HepG2 (cell line): ENCODE measurements around the gene DAD1. TPM values are rescaled to one million over a fixed set of nuclear protein-coding genes. Genes with fewer than 3 reads are reported as not detected.

Experiments
- CENPBD1 ChIP-seq: sonication (generic); formaldehyde crosslinking; IDR thresholded peaks from 2 replicates; pipeline ENCODE4 v1.8.0; 2022; ENCODE audit warnings: missing genetic modification reagents, low read depth, mild to moderate bottlenecking, borderline replicate concordance
- CREB1 ChIP-seq, 2 experiments: fragments of 450-650 bp in 1 of 2; IDR thresholded peaks; 2 replicates each; pipeline ENCODE4 v1.6.1; 2016 to 2017; ENCODE audit warnings: control low read depth in 1 of 2, mild to moderate bottlenecking in 1 of 2, missing compliant biosample characterization in 1 of 2, missing genetic modification characterization in 1 of 2
- ERF ChIP-seq: IDR thresholded peaks from 2 replicates; pipeline ENCODE4 v1.6.1; 2018; ENCODE audit warnings: missing biosample characterization, missing genetic modification reagents
- FOXC1 ChIP-seq: sonication (generic); formaldehyde crosslinking; IDR thresholded peaks from 2 replicates; pipeline ENCODE4 v1.8.0; 2022; ENCODE audit warnings: mild to moderate bottlenecking, missing genetic modification reagents, borderline replicate concordance
- GATAD2A ChIP-seq: IDR thresholded peaks from 2 replicates; pipeline ENCODE4 v1.6.1; 2016
- HCFC1 ChIP-seq: fragments of 150-350 bp; IDR thresholded peaks from 2 replicates; pipeline ENCODE4 v1.6.1; 2014; ENCODE audit warnings: low read depth, low read length
- PAXIP1 ChIP-seq: sonication (generic); formaldehyde crosslinking; conservative IDR thresholded peaks from 2 replicates; pipeline ENCODE4 v1.4.0; 2020; ENCODE audit warnings: mild to moderate bottlenecking, missing genetic modification reagents, moderate library complexity
- SNAPC4 ChIP-seq: sonication (generic); formaldehyde crosslinking; IDR thresholded peaks from 2 replicates; pipeline ENCODE4 v1.4.0; 2020; ENCODE audit warnings: mild to moderate bottlenecking, missing genetic modification reagents
- SRF ChIP-seq: IDR thresholded peaks from 2 replicates; pipeline ENCODE4 v1.6.1; 2011; ENCODE audit warnings: mild to moderate bottlenecking, low read depth, low read length, moderate library complexity
- TRAFD1 ChIP-seq: sonication (generic); formaldehyde crosslinking; IDR thresholded peaks from 2 replicates; pipeline ENCODE4 v1.5.1; 2020; ENCODE audit warnings: missing genetic modification reagents, mild to moderate bottlenecking, borderline replicate concordance
- TRIM24 ChIP-seq: sonication (generic); formaldehyde crosslinking; IDR thresholded peaks from 2 replicates; pipeline ENCODE4 v1.8.0; 2022; ENCODE audit warnings: mild to moderate bottlenecking, missing genetic modification reagents
- ZNF121 ChIP-seq: sonication (generic); formaldehyde crosslinking; IDR thresholded peaks from 2 replicates; pipeline ENCODE4 v1.5.0; 2020; ENCODE audit warnings: mild to moderate bottlenecking, missing genetic modification reagents
- ZNF136 ChIP-seq: sonication (generic); formaldehyde crosslinking; IDR thresholded peaks from 2 replicates; pipeline ENCODE4 v1.8.1; 2022; ENCODE audit warnings: low read depth, mild to moderate bottlenecking, moderate library complexity, missing genetic modification reagents
- ZNF558 ChIP-seq: sonication (generic); formaldehyde crosslinking; IDR thresholded peaks from 2 replicates; pipeline ENCODE4 v1.9.0; 2022; ENCODE audit warnings: mild to moderate bottlenecking, missing genetic modification reagents, borderline replicate concordance
- ZNF747 ChIP-seq: sonication (generic); formaldehyde crosslinking; IDR thresholded peaks from 2 replicates; pipeline ENCODE4 v1.8.1; 2023; ENCODE audit warnings: missing genetic modification reagents, mild to moderate bottlenecking, borderline replicate concordance
- polyA plus RNA-seq, 8 experiments: library from polyadenylated mRNA; depleted of rRNA in 3 of 8; stranded (reverse) in 7 of 8; unstranded in 1 of 8; fragments of >200 nt; fragmentation: Illumina TruSeq in 4 of 8; extraction: Trizol in 4 of 8; gene quantifications; 2 replicates each; pipeline versions ENCODE4 v1.2.1 to v1.2.3, GENCODE V29; 2011 to 2016; ENCODE audit warnings: low read depth in 4 of 8, missing spikeins in 1 of 8, mixed read lengths in 1 of 8; ENCODE audit not compliant: insufficient read depth in 1 of 8
- total RNA-seq, 5 experiments: library from RNA; depleted of rRNA; stranded (reverse); fragments of >200 nt; fragmentation: Illumina TruSeq; extraction: Trizol; gene quantifications; 2 replicates each; pipeline ENCODE4 v1.2.3, GENCODE V29; 2016; ENCODE audit warnings: low read depth in 1 of 5

DAD1 gene
- total and polyA plus RNA-seq, 2 of the 13 experiments (the other 11 are each of a cell fraction or from before 2014, with no cell fraction given) = 558 to 626 TPM

DNA sequence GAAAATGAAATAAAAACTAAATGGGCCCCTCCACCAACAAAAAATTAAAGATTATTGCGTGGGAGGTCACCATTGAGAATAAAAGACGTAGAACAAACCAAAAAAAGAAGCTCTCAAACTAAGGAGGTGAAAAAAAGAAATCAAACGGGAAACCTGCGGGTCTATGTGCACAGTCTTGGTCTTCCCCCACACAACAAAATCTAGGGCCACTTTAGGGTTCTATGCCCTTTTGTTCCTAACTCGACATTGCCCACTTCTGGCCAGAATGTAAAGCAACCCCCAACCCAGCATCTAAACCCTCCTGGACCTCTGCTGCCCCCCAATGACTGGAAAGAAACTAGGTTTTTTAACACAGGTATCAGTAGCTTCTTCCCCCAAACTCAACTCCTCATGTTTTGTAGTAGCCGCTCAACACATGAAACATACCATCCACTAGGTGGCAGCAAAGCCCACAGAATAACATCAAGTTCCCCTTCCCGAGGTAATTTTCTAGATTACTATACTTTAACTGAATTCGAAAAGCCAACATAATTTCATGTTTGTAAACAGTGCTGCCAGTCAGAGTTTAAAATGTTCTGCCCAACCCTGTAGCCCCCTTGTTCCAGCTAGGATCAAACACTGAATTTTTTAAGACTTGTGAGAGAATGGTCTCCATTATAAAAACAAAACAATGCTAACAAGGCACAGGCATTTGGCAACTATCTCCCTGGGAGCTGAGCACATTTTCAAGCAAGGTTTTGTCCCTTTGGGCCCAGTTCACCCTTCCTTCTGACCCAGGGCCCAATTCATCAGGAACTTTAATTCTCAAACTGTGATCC, 18.7 kb downstream of the DAD1 start (continued):
- peak; percentile 53; the same call in 1 of the 2 replicates for TF ChIP-seq ERF
- peak; percentile 83; the same call in 1 of the 2 replicates for TF ChIP-seq ZNF558 (CRISPR knock-in tag)
- TF ChIP-seq TRAFD1 (CRISPR knock-in tag) = peak; percentile 98
- TF ChIP-seq ZNF136 (CRISPR knock-in tag) = peak; percentile 92
- TF ChIP-seq TRIM24 = no peak
- no peak for TF ChIP-seq ZNF121
- peak; percentile 68; the same call in 1 of the 2 replicates for TF ChIP-seq GATAD2A (CRISPR knock-in tag)
- TF ChIP-seq CENPBD1 (CRISPR knock-in tag) = no peak
- 0 out of 2 replicates have a peak, but pooled peaks have one; percentile 24 for TF ChIP-seq SRF
- no peak for TF ChIP-seq FOXC1 (CRISPR knock-in tag)
- 0 out of 2 replicates have a peak, but pooled peaks have one; percentile 24 for TF ChIP-seq SNAPC4 (CRISPR knock-in tag)
- 0 out of 2 replicates have a peak, but pooled peaks have one; percentile 9 for TF ChIP-seq PAXIP1 (CRISPR knock-in tag)
- TF ChIP-seq CREB1 (IDR thresholded peaks at IDR 0.05) = no peak
- peak; percentile 41; the same call in 1 of the 2 replicates for TF ChIP-seq CREB1 (CRISPR knock-in tag; IDR thresholded peaks at IDR 0.05)
- no peak for TF ChIP-seq ZNF747 (CRISPR knock-in tag)
- no peak for TF ChIP-seq HCFC1
